ENCODE results near the gene POLR2J2. TPM values are rescaled to one million over a fixed set of nuclear protein-coding genes. Genes with fewer than 3 reads are reported as not detected.
"Not testable (repeated sequence)": the region's sequence is repeated elsewhere in the genome, so short reads cannot be mapped to it uniquely, and the experiment has no call there.

The POLR2J2 gene
- total RNA-seq, 1 donor from 2014 or later: 8.9 TPM

GRCh38 chr7:102690602-102691001, 19.1 kb upstream of the POLR2J2 start:
- not testable (repeated sequence) for H3K4me1 Mint-ChIP-seq (ENCODE audit: low read depth); DNase-seq (ENCODE audit: low spot score, unreplicated experiment); H3K4me3 Mint-ChIP-seq (ENCODE audit: low read depth); H3K27ac Mint-ChIP-seq; H3K9me3 Mint-ChIP-seq (ENCODE audit: low read depth); H3K36me3 Mint-ChIP-seq (ENCODE audit: insufficient read depth)
- H3K27me3 Mint-ChIP-seq: peaks cover 22% of the 10 kb centered on the region

GRCh38 chr7:102689436-102690282, 18.2 kb upstream of the POLR2J2 start:
- H3K27ac Mint-ChIP-seq; H3K9me3 Mint-ChIP-seq (ENCODE audit: low read depth); H3K4me3 Mint-ChIP-seq (ENCODE audit: low read depth); H3K4me1 Mint-ChIP-seq (ENCODE audit: low read depth); DNase-seq (ENCODE audit: low spot score, unreplicated experiment); H3K36me3 Mint-ChIP-seq (ENCODE audit: insufficient read depth): not testable (repeated sequence)
- peaks cover 20% of the 10 kb centered on the region for H3K27me3 Mint-ChIP-seq

GRCh38 chr7:102688299-102689036, 17.0 kb upstream of the POLR2J2 start:
- not testable (repeated sequence) for H3K27ac Mint-ChIP-seq; H3K4me1 Mint-ChIP-seq (ENCODE audit: low read depth); DNase-seq (ENCODE audit: low spot score, unreplicated experiment); H3K4me3 Mint-ChIP-seq (ENCODE audit: low read depth); H3K36me3 Mint-ChIP-seq (ENCODE audit: insufficient read depth); H3K9me3 Mint-ChIP-seq (ENCODE audit: low read depth)
- peaks cover 13% of the 10 kb centered on the region for H3K27me3 Mint-ChIP-seq

- DNase-seq (ENCODE audit: low spot score, unreplicated experiment); H3K4me1 Mint-ChIP-seq (ENCODE audit: low read depth); H3K4me3 Mint-ChIP-seq (ENCODE audit: low read depth); H3K9me3 Mint-ChIP-seq (ENCODE audit: low read depth); H3K27ac Mint-ChIP-seq; H3K27me3 Mint-ChIP-seq; H3K36me3 Mint-ChIP-seq (ENCODE audit: insufficient read depth): not testable (repeated sequence)
Observed at GRCh38 chr7:102682560-102682959, 11.1 kb upstream of the POLR2J2 start.

DNA sequence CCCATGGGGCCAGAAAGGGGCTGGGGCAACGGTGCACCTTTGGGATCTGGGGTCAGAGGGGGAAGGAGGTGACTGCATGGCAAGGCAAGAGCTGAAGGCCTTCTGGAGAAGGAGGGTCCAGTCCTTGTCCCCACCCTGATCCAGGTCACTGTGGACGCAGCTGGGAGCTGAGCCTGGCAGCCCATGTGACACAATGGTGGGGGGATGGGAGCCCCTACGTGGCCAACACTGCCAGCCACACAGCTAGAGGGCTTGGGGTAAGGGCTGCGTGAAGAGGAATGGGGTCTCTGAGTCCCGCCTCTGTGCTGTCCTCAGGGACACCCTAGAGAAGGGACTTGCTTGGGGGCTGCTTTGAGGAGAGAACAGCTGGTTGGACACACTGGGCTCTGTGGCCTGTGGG, 9.3 kb upstream of the POLR2J2 start:
- not testable (repeated sequence) for H3K4me1 Mint-ChIP-seq (ENCODE audit: low read depth); DNase-seq (ENCODE audit: low spot score, unreplicated experiment); H3K9me3 Mint-ChIP-seq (ENCODE audit: low read depth); H3K27me3 Mint-ChIP-seq; H3K4me3 Mint-ChIP-seq (ENCODE audit: low read depth); H3K27ac Mint-ChIP-seq; H3K36me3 Mint-ChIP-seq (ENCODE audit: insufficient read depth)

- H3K4me3 Mint-ChIP-seq (ENCODE audit: low read depth); H3K36me3 Mint-ChIP-seq (ENCODE audit: insufficient read depth); H3K27ac Mint-ChIP-seq; H3K27me3 Mint-ChIP-seq; DNase-seq (ENCODE audit: low spot score, unreplicated experiment); H3K4me1 Mint-ChIP-seq (ENCODE audit: low read depth); H3K9me3 Mint-ChIP-seq (ENCODE audit: low read depth): not testable (repeated sequence)
Observed at GRCh38 chr7:102675545-102675944, 4.1 kb upstream of the POLR2J2 start.

- not testable (repeated sequence) for H3K4me1 Mint-ChIP-seq (ENCODE audit: low read depth); H3K36me3 Mint-ChIP-seq (ENCODE audit: insufficient read depth); H3K27me3 Mint-ChIP-seq; H3K4me3 Mint-ChIP-seq (ENCODE audit: low read depth); H3K9me3 Mint-ChIP-seq (ENCODE audit: low read depth); H3K27ac Mint-ChIP-seq; DNase-seq (ENCODE audit: low spot score, unreplicated experiment)
Observed at GRCh38 chr7:102673447-102674067, 2.1 kb upstream of the POLR2J2 start.

DNA sequence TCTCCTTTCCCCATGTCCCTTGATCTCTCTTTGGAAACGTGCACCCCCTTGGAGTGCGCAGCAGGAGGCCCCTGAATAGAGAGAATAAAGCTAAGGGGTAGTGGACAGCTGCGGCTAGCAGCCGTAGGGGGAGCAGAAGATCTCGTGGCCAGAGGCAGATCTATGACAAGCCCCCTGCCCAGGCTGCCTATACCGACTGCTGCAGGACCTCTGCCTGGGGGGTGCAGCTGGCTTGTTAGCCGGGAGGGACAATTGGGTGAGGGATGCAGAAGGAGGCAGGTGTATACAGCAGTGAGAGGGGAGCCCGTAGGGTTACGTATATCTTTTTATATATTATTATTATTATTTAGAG, 469 bp upstream of the POLR2J2 start:
- H3K4me1 Mint-ChIP-seq (ENCODE audit: low read depth); H3K27ac Mint-ChIP-seq; H3K9me3 Mint-ChIP-seq (ENCODE audit: low read depth); DNase-seq (ENCODE audit: low spot score, unreplicated experiment); H3K4me3 Mint-ChIP-seq (ENCODE audit: low read depth); H3K36me3 Mint-ChIP-seq (ENCODE audit: insufficient read depth); H3K27me3 Mint-ChIP-seq: not testable (repeated sequence)

DNA sequence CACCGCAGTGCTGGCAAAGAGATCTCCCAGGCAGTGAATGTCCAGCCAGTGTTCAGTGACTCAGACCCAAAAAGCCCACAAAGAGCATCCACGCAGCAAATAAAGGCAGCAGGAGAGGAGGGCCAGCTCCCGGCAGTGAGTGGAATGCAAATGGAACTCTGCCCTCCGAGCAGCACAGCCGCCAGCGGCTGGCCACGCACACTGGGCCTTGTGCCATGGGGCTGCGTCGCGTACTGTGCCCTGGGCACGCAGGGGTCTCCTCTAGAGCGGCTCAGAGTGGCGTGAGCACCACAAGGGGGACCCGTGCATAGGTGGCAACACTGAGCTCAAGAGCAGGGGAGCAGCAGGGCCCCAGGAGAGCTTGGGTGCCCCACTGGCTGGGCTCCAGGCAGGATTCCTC, 3.9 kb downstream of the POLR2J2 start:
- not testable (repeated sequence) for H3K36me3 Mint-ChIP-seq (ENCODE audit: insufficient read depth); H3K9me3 Mint-ChIP-seq (ENCODE audit: low read depth); H3K27ac Mint-ChIP-seq; H3K27me3 Mint-ChIP-seq; DNase-seq (ENCODE audit: low spot score, unreplicated experiment); H3K4me3 Mint-ChIP-seq (ENCODE audit: low read depth); H3K4me1 Mint-ChIP-seq (ENCODE audit: low read depth)

DNA sequence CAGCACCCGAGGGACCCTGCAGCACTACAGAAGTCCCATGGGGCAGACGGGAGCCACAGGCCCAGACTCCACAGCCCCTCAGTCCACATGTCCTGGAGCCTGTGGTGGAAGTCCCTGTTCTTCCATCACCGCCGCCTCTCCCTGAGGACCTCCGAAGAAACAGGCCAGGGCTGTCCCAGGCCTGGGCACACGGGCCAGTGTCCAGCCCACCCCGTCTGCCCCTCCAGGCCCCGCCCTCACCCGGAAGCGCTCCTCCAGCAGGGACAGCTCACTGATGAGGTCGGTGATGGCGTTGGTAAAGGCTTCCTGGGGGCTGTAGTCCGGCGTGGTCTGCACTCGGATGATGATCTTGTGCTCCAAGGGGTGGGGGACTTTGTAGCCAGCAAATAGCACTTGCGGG, 4.6 kb downstream of the POLR2J2 start:
- not testable (repeated sequence) for H3K4me3 Mint-ChIP-seq (ENCODE audit: low read depth); H3K9me3 Mint-ChIP-seq (ENCODE audit: low read depth); H3K36me3 Mint-ChIP-seq (ENCODE audit: insufficient read depth); H3K27me3 Mint-ChIP-seq; H3K4me1 Mint-ChIP-seq (ENCODE audit: low read depth); DNase-seq (ENCODE audit: low spot score, unreplicated experiment); H3K27ac Mint-ChIP-seq

DNA sequence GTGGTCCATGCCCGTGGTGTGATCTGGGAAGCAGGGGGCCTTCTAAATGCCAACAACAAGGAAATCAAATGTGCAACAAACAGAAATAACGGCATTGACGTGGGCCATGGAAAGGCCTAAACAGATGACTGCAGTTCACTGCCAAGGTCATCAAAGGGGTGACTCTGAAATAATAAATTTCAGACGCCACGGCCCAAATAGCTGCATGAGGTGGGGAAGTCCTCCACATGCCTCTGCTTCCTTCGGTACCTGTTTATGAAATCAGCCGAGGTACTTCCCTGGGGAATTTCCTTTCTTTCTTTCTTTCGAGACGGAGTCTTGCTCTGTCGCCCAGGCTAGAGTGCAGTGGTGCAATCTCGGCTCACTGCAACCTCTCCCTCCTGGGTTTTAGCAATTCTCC, 6.7 kb downstream of the POLR2J2 start:
- not testable (repeated sequence) for H3K4me3 Mint-ChIP-seq (ENCODE audit: low read depth); H3K4me1 Mint-ChIP-seq (ENCODE audit: low read depth); DNase-seq (ENCODE audit: low spot score, unreplicated experiment); H3K27me3 Mint-ChIP-seq; H3K9me3 Mint-ChIP-seq (ENCODE audit: low read depth); H3K27ac Mint-ChIP-seq; H3K36me3 Mint-ChIP-seq (ENCODE audit: insufficient read depth)

DNA sequence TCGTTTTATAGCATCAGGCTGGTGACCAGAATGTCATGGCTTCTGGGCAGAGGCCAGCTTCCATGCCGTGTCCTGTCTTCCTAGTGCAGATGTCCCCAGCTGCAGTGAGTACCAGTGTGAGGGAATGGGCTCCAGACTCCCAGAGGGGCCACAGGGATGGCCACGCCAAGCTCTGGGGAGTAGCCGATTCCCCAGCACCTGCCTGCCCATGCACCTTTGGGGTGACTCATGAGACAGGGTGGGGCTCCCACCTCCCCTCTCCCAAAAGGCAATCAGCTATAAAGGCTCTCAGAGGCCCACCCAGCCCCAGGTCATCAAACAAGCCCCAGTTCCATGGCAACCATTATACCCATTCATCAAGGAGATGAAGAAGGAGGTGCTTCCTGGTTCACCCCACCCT, 21.5 kb downstream of the POLR2J2 start, which contains the start of gene SPDYE2B:
Gene SPDYE2B (plus strand): TSS at position 396 of the 400 bp plus-strand sequence. CDS start 2,030 bp downstream, outside the sequence.
- DNase-seq (ENCODE audit: low spot score, unreplicated experiment); H3K4me1 Mint-ChIP-seq (ENCODE audit: low read depth); H3K4me3 Mint-ChIP-seq (ENCODE audit: low read depth); H3K27me3 Mint-ChIP-seq; H3K9me3 Mint-ChIP-seq (ENCODE audit: low read depth); H3K36me3 Mint-ChIP-seq (ENCODE audit: insufficient read depth); H3K27ac Mint-ChIP-seq: not testable (repeated sequence)

DNA sequence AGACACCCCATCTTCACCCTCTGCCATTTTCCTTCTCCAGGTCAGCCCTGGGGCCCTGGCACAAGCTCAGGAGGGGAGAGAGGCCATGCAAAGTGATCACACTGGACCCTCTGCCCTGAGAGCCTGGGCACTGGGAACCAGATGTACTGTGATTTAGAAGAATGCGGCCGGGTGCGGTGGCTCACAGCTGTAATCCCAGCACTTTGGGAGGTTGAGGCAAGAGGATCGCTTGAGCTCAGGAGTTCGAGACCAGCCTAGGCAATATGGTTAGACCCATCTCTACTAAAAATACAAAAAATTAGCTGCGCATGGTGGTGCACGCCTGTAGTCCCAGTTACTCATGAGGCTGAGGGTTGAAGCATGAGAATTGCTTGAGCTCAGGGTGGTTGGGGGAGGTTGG, 23.6 kb downstream of the POLR2J2 start:
- not testable (repeated sequence) for H3K27me3 Mint-ChIP-seq; H3K4me3 Mint-ChIP-seq (ENCODE audit: low read depth); H3K27ac Mint-ChIP-seq; H3K36me3 Mint-ChIP-seq (ENCODE audit: insufficient read depth); H3K4me1 Mint-ChIP-seq (ENCODE audit: low read depth); DNase-seq (ENCODE audit: low spot score, unreplicated experiment); H3K9me3 Mint-ChIP-seq (ENCODE audit: low read depth)
